Peyer's patch (tissue), 4 donors: ENCODE measurements around the gene FNDC1.

Experiments used
- POLR2A ChIP-seq, 2 donors: fragments of 450-650 bp; IDR thresholded peaks; one replicate each; pipeline ENCODE4 v1.5.1; 2017; ENCODE audit warnings: antibody characterized with exemption in 2 of 2, mild to moderate bottlenecking in 2 of 2, moderate library complexity in 2 of 2
- TF ChIP-seq, protein P1 (sequence below), 6 experiments: fragments of 450-650 bp in 4 of 6; fragments of 200-600 bp in 2 of 6; sonication (generic) in 1 of 6; IDR thresholded peaks; one replicate each; pipeline ENCODE4 v1.5.1; 2017 to 2019; ENCODE audit warnings: antibody characterized with exemption in 6 of 6, mild to moderate bottlenecking in 3 of 6, moderate library complexity in 1 of 6

DNA sequence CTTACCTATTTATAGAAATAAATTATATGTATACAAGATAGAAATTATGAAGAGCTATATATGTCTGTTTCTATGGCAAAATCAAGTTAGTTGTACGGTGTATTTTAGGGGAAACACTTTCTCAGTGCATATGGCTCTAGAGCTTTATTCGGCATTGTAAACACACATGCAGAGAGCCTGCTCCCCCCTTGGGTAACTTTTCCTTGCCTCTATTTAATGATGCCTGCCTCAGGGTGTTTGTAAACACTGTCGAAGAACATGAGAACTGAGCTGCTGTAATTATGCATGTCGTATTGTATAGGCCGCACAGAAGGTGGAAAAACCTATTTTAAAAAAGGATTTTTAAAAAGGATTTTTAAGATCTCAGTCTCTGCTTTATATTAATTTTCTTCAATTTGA lies 133.4 kb downstream of the FNDC1 start:
- TF ChIP-seq, protein P1, sequence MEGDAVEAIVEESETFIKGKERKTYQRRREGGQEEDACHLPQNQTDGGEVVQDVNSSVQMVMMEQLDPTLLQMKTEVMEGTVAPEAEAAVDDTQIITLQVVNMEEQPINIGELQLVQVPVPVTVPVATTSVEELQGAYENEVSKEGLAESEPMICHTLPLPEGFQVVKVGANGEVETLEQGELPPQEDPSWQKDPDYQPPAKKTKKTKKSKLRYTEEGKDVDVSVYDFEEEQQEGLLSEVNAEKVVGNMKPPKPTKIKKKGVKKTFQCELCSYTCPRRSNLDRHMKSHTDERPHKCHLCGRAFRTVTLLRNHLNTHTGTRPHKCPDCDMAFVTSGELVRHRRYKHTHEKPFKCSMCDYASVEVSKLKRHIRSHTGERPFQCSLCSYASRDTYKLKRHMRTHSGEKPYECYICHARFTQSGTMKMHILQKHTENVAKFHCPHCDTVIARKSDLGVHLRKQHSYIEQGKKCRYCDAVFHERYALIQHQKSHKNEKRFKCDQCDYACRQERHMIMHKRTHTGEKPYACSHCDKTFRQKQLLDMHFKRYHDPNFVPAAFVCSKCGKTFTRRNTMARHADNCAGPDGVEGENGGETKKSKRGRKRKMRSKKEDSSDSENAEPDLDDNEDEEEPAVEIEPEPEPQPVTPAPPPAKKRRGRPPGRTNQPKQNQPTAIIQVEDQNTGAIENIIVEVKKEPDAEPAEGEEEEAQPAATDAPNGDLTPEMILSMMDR (IDR thresholded peaks at IDR 0.05): no peak
- no peak for TF ChIP-seq POLR2A (IDR thresholded peaks at IDR 0.05)
